HFFc6 (cell line): ENCODE measurements around the gene ARRDC4. TPM values are rescaled to one million over a fixed set of nuclear protein-coding genes. Genes with fewer than 3 reads are reported as not detected.
A peak's percentile ranks its signal among the peaks of the same experiment; 100 is the strongest.

Source experiments
- DNase-seq: peaks from one replicate; pipeline ENCODE4 v3.0.0-alpha.2; 2018
- H3K27ac Mint-ChIP-seq: 2 replicates; pipeline ENCODE4 v1.8.0; 2020; ENCODE audit warnings: mild to moderate bottlenecking, mixed read lengths
- H3K27me3 Mint-ChIP-seq: 2 replicates; pipeline ENCODE4 v1.8.0; 2021; ENCODE audit warnings: mild to moderate bottlenecking, moderate library complexity, mixed read lengths; ENCODE audit not compliant: insufficient read depth
- H3K36me3 Mint-ChIP-seq: 2 replicates; pipeline ENCODE4 v1.8.0; 2021; ENCODE audit warnings: low read depth, mixed read lengths
- H3K4me1 Mint-ChIP-seq: 2 replicates; pipeline ENCODE4 v1.8.0; 2020; ENCODE audit warnings: low read depth, mixed read lengths
- H3K4me3 Mint-ChIP-seq: 2 replicates; pipeline ENCODE4 v1.8.0; 2020; ENCODE audit warnings: mild to moderate bottlenecking, moderate library complexity, mixed read lengths
- H3K9me3 Mint-ChIP-seq: 2 replicates; pipeline ENCODE4 v1.8.0; 2020; ENCODE audit warnings: mild to moderate bottlenecking, mixed read lengths
- total RNA-seq, 6 experiments: library from RNA; stranded (reverse); fragmentation: NEBNext Ultra II Directional; extraction: Animal tissue kit (Norgen Biotek cat#: 25700); gene quantifications; 2 replicates in 1 of 6; 3 replicates in 5 of 6; pipeline ENCODE4 v1.2.3, GENCODE V29; 2021
- TF ChIP-seq, protein P1 (sequence below): fragments of 200-600 bp; sonication (generic); IDR thresholded peaks from 2 replicates; pipeline ENCODE4 v1.5.0; 2021; ENCODE audit warnings: antibody characterized with exemption, mild to moderate bottlenecking

The ARRDC4 gene
- total RNA-seq, 6 experiments from 2014 or later, result 20.2 to 60.1 (median 23.8) TPM

DNA sequence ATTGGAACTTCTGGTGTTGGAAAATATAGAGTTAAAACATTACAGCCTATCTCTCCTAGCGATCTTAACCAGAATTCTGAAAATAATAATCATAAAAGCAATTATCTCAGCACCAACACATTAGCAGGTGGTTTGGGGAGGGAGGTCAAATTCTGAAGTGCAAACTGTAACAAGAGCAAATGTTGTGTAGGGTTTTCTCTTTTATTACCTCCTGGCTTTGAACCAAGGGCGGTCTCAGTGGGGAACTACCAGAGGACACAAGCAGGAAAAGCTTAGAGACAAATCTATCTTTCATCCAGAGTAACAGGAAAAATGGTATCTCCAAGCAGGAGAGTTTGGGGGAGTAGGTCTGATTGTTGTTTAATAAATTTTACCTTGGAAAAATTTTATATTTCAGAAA, 5.5 kb upstream of the ARRDC4 start:
- Mint-ChIP-seq H3K27me3 (peaks cover 1% of the 10 kb centered on the region; the same call in 1 of the 2 replicates), H3K4me3 (no peak overlapping the region), H3K9me3 (peaks cover 7% of the 10 kb centered on the region), H3K27ac (no peak overlapping the region), H3K4me1 (peaks cover 10% of the 10 kb centered on the region), H3K36me3 (peaks cover 6% of the 10 kb centered on the region; the same call in 1 of the 2 replicates)
- TF ChIP-seq, protein P1, sequence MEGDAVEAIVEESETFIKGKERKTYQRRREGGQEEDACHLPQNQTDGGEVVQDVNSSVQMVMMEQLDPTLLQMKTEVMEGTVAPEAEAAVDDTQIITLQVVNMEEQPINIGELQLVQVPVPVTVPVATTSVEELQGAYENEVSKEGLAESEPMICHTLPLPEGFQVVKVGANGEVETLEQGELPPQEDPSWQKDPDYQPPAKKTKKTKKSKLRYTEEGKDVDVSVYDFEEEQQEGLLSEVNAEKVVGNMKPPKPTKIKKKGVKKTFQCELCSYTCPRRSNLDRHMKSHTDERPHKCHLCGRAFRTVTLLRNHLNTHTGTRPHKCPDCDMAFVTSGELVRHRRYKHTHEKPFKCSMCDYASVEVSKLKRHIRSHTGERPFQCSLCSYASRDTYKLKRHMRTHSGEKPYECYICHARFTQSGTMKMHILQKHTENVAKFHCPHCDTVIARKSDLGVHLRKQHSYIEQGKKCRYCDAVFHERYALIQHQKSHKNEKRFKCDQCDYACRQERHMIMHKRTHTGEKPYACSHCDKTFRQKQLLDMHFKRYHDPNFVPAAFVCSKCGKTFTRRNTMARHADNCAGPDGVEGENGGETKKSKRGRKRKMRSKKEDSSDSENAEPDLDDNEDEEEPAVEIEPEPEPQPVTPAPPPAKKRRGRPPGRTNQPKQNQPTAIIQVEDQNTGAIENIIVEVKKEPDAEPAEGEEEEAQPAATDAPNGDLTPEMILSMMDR, result no peak
- no peak for DNase-seq

DNA sequence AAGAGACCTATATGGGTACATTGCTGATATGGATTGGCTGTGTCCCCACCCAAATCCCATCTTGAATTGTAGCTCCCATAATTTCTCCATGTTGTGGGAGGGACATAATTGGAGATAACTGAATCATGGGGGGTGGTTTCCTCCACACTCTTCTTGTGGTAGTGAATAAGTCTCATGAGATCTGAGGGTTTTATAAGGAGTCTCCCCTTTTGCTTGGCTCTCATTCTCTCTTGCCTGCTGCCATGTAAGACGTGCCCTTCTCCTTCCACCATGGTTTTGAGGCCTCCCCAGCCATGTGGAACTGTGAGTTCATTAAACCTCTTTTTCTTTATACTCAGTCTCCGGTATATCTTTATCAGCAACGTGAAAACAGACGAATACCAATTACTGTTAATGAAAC, 5.0 kb upstream of the ARRDC4 start:
- peaks cover 6% of the 10 kb centered on the region; the same call in 1 of the 2 replicates for H3K36me3 Mint-ChIP-seq
- H3K9me3 Mint-ChIP-seq, result peaks cover 7% of the 10 kb centered on the region
- H3K27ac Mint-ChIP-seq, result no peak overlapping the region
- peaks cover 11% of the 10 kb centered on the region for H3K4me1 Mint-ChIP-seq
- peaks cover 3% of the 10 kb centered on the region for H3K27me3 Mint-ChIP-seq
- TF ChIP-seq, protein P1, result no peak
- H3K4me3 Mint-ChIP-seq, result no peak overlapping the region
- DNase-seq, result no peak

DNA sequence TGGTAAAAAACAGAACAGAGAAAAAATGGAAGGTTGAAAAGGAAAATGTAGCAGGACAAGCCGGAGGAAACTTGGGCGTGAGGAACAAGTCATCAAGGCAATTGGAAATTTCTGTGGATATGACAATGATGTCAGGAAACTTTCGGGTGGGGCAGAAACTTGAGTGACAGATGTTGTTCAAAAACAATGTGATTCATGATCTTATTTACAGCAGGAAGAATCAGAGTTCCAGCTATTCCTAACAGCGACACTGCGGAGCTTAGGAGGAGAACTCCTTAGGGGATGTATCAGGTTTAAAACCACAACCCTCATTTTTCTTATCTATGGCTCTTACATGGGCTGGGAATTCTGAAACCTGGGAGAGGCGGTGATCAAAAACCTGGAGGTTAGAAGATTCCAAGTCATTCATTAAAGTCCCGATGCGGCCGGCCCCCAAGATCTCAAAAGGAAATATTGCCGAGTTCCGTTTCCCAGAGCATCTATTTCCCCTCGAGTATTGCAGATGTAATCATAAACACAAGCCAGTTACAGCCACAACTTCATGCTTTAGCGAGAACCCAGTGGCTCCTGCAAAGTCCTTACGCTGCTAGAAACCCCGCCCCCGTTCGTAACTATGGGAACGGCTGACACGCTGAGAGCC, 659 bp upstream of the ARRDC4 start:
- Mint-ChIP-seq H3K27me3 (peaks cover 2% of the 10 kb centered on the region), H3K27ac (peak overlapping the region; percentile 87), H3K4me3 (peak overlapping the region; percentile 89), H3K9me3 (peaks cover 7% of the 10 kb centered on the region), H3K36me3 (peaks cover 38% of the 10 kb centered on the region), H3K4me1 (peaks cover 45% of the 10 kb centered on the region)
- no peak for DNase-seq
- TF ChIP-seq, protein P1, result no peak

DNA sequence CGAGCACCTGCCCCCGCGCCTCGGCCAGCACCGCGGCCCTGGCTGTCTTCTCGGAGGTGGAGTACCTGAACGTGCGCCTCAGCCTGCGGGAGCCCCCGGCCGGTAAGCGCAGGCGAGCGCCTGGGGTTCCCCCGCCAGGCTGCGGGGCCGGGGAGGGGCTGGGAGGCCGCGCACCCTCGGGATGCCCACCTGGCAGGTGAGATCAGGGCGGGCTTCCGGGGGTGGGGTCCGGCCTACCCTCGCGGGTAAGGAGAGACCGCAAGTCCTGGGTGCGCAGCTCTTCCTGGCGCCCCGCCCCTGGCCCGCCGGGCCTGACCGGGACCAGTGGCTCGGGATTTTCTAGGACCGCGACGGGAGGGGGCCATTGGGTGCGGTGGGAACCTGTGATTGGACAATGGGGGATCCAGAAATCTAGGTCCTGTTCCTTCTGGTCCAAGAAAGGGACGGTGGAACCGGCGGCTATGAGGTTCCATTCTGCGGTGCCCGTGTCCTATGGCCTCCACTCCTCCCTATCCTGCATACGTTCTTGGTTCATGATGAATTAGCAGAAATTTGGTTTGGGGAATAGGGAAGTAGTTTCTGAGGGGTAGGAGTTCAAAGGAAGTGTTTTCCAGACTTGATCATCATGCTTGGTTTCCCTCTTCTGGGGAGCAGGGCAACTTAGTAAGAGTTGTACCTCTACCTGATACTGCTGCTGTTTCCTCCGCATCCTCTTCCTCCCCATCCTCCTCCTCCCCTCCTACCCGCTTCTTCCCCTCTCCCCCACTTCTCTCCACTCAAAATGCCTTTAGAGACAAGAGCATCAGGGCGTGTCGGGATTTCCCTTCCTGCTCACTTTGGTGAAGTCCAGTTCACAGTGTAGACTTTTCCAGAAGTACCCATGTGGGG, 808 bp downstream of the ARRDC4 start:
- Mint-ChIP-seq H3K4me1 (peaks cover 60% of the 10 kb centered on the region), H3K4me3 (peak overlapping the region; percentile 94), H3K9me3 (no peaks in the 10 kb centered on the region), H3K27ac (peak overlapping the region; percentile 88), H3K36me3 (peaks cover 46% of the 10 kb centered on the region), H3K27me3 (peaks cover 2% of the 10 kb centered on the region)
- TF ChIP-seq, protein P1, result no peak
- peak; percentile 12 for DNase-seq

DNA sequence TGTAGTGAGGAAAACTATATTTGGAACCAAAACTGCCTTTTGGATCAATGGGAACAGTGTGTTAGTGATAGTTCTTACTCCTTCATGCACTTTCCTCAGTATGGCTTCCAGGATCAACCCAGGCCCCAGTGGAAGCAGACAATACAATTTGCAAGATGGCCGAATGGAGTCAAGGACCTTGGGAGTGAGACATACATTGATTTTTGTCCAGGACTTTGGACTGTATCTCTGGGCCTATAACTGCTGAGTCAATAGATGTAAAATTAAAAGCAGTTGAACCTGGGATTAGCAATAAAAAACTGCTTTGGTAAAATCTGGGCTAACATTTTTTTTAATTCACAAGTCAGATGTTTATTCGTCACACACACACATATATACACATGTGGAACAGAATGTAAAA, 1.8 kb downstream of the ARRDC4 start:
- H3K27ac Mint-ChIP-seq, result peak overlapping the region; percentile 58

More for the DNA sequence above, 1.8 kb downstream of the ARRDC4 start:
- no peaks in the 10 kb centered on the region for H3K9me3 Mint-ChIP-seq
- no peak for DNase-seq
- peaks cover 2% of the 10 kb centered on the region for H3K27me3 Mint-ChIP-seq
- peak overlapping the region; percentile 94 for H3K4me3 Mint-ChIP-seq
- peaks cover 70% of the 10 kb centered on the region for H3K4me1 Mint-ChIP-seq
- peaks cover 49% of the 10 kb centered on the region for H3K36me3 Mint-ChIP-seq
- TF ChIP-seq, protein P1, result no peak
